HepG2 (cell line): ENCODE results near the gene HEPACAM2. TPM values are rescaled to one million over a fixed set of nuclear protein-coding genes. Genes with fewer than 3 reads are reported as not detected.

ENCODE experiments used
- ATAC-seq: fragments of 200-7000 bp; cut with Tn5 transposase; 3 replicates; pipeline ENCODE4 v1.9.1; 2020; ENCODE audit warnings: mild to moderate bottlenecking, moderate library complexity
- BruUV-seq: library from RNA; stranded (reverse); fragments of 400-500 nt; replicated peaks from 2 replicates; lab custom pipeline; 2021; lab: Mats Ljungman, UMichigan
- CTCF ChIA-PET: fragments of 300-600 bp; formaldehyde crosslinking; extraction: SDS; loops from one replicate; lab custom pipeline; 2021; ENCODE audit warnings: low total read pairs, inconsistent platforms, low intra/inter-chr PET ratio; lab: Yijun Ruan, JAX
- POLR2A ChIA-PET: fragments of 350-600 bp; sonication (Branson Sonifier 250); formaldehyde crosslinking; loops from one replicate; lab custom pipeline; 2020; ENCODE audit warnings: antibody characterized with exemption, inconsistent platforms; lab: Yijun Ruan, JAX
- DNase-seq: peaks from one replicate; pipeline ENCODE4 v3.0.0-alpha.2; 2015; ENCODE audit warnings: low spot score
- FAIRE-seq: peaks from 3 replicates; lab custom pipeline; 2011; peaks lifted over from hg19 to GRCh38; lab: Jason Lieb, UNC
- H2AFZ ChIP-seq: one replicate; pipeline ENCODE4 v1.6.1; 2011; ENCODE audit warnings: low read length, inconsistent platforms
- H3K27ac ChIP-seq: fragments of 300-600 bp; 3 replicates; pipeline ENCODE4 v1.8.0; 2011; ENCODE audit warnings: mixed run types, mild to moderate bottlenecking, mixed read lengths, low read length, inconsistent platforms; ENCODE audit not compliant: insufficient read depth; ENCODE audit errors: extremely low read length
- H3K27me3 ChIP-seq, 2 experiments: fragments of 200-600 bp in 1 of 2; 2 replicates in 1 of 2; 3 replicates in 1 of 2; pipeline versions ENCODE4 v1.6.0 to v1.8.0; 2011; ENCODE audit warnings: low read length in 2 of 2, mild to moderate bottlenecking in 2 of 2, moderate library complexity in 2 of 2, inconsistent platforms in 1 of 2; ENCODE audit not compliant: insufficient read depth in 2 of 2, control insufficient read depth in 1 of 2
- H3K36me3 ChIP-seq, 2 experiments: fragments of 200-600 bp in 1 of 2; replicated peaks in 1 of 2; 2 replicates in 1 of 2; 3 replicates in 1 of 2; pipeline versions ENCODE4 v1.5.1 to v1.8.0; 2011; ENCODE audit warnings: low read length in 2 of 2, inconsistent platforms in 1 of 2; ENCODE audit not compliant: insufficient read depth in 2 of 2, control insufficient read depth in 1 of 2
- H3K4me1 ChIP-seq: 2 replicates; pipeline ENCODE4 v1.5.1; 2012; ENCODE audit warnings: low read length, inconsistent platforms; ENCODE audit not compliant: insufficient read depth
- H3K4me2 ChIP-seq: 2 replicates; pipeline ENCODE4 v1.6.0; 2011; ENCODE audit warnings: low read depth, low read length, inconsistent platforms
- H3K4me3 ChIP-seq, 3 experiments: fragments of 200-600 bp in 1 of 3; sonication (generic), shearing (Covaris generic) in 1 of 3; replicated peaks in 1 of 3; 2 replicates each; pipeline ENCODE4 v1.5.1; 2011 to 2016; ENCODE audit warnings: low read length in 3 of 3, inconsistent platforms in 2 of 3, low read depth in 2 of 3, mild to moderate bottlenecking in 2 of 3, control low read depth in 1 of 3, mixed read lengths in 1 of 3; ENCODE audit not compliant: insufficient read depth in 1 of 3
- H3K79me2 ChIP-seq: one replicate; pipeline ENCODE4 v1.6.1; 2011; ENCODE audit warnings: low read length, inconsistent platforms; ENCODE audit not compliant: insufficient read depth
- H3K9ac ChIP-seq: 2 replicates; pipeline ENCODE4 v1.6.0; 2011; ENCODE audit warnings: mild to moderate bottlenecking, low read depth, low read length, inconsistent platforms; ENCODE audit not compliant: insufficient read depth
- H3K9me3 ChIP-seq: 2 replicates; pipeline ENCODE4 v1.5.1; 2012; ENCODE audit warnings: mild to moderate bottlenecking, low read length
- H4K20me1 ChIP-seq: 2 replicates; pipeline ENCODE4 v1.6.0; 2011; ENCODE audit warnings: inconsistent platforms, mild to moderate bottlenecking, low read length, moderate library complexity; ENCODE audit not compliant: insufficient read depth
- CEBPG ChIP-seq: IDR thresholded peaks from 2 replicates; pipeline ENCODE4 v1.6.1; 2016
- HNF4G ChIP-seq, 2 experiments: sonication (generic) in 1 of 2; formaldehyde crosslinking in 1 of 2; IDR thresholded peaks; 2 replicates each; pipeline versions ENCODE4 v1.4.0 to v1.6.1; 2011 to 2020; ENCODE audit warnings: borderline replicate concordance in 2 of 2, low read depth in 2 of 2, mild to moderate bottlenecking in 2 of 2, low read length in 1 of 2, missing genetic modification reagents in 1 of 2, moderate library complexity in 1 of 2
- NFRKB ChIP-seq: fragments of 450-650 bp; IDR thresholded peaks from 2 replicates; pipeline ENCODE4 v1.6.1; 2017
- STAG1 ChIP-seq: sonication (generic); formaldehyde crosslinking; IDR thresholded peaks from 2 replicates; pipeline ENCODE4 v1.4.0; 2020; ENCODE audit warnings: missing genetic modification reagents
- THAP11 ChIP-seq: IDR thresholded peaks from 2 replicates; pipeline ENCODE4 v1.6.1; 2016; ENCODE audit warnings: missing biosample characterization, missing genetic modification reagents
- ZBTB37 ChIP-seq: sonication (generic); formaldehyde crosslinking; IDR thresholded peaks from 2 replicates; pipeline ENCODE4 v1.4.0; 2020; ENCODE audit warnings: mild to moderate bottlenecking, missing genetic modification reagents
- ZIK1 ChIP-seq: sonication (generic); formaldehyde crosslinking; IDR thresholded peaks from 2 replicates; pipeline ENCODE4 v1.5.0; 2020; ENCODE audit warnings: mild to moderate bottlenecking, low read depth, missing genetic modification reagents, borderline replicate concordance
- ZKSCAN1 ChIP-seq: fragments of 150-350 bp; IDR thresholded peaks from 2 replicates; pipeline ENCODE4 v1.6.1; 2014; ENCODE audit warnings: low read length
- ZNF816 ChIP-seq: sonication (generic); formaldehyde crosslinking; IDR thresholded peaks from 2 replicates; pipeline ENCODE4 v1.8.0; 2022; ENCODE audit warnings: missing genetic modification reagents, mild to moderate bottlenecking, borderline replicate concordance
- WGBS: methylation state at CpG from one replicate; pipeline ENCODE4 v1.1.6; 2017; ENCODE audit warnings: low lambda C conversion rate; 5-methylcytosine and 5-hydroxymethylcytosine counted together
- in situ Hi-C: cut with HindIII; loops from 2 replicates; pipeline ENCODE4 v1.10.0; 2017; ENCODE audit warnings: low pct_unique_long_range_greater_than_20kb; ENCODE audit not compliant: extremely low pct_ligation_motif_present
- intact Hi-C: fragments of 100-400 bp; cut with micrococcal nuclease; formaldehyde crosslinking; loops from one replicate; pipeline ENCODE4 v1.10.0; 2022; ENCODE audit not compliant: unreplicated experiment
- polyA plus RNA-seq, 8 experiments: library from polyadenylated mRNA; depleted of rRNA in 3 of 8; stranded (reverse) in 7 of 8; unstranded in 1 of 8; fragments of >200 nt; fragmentation: Illumina TruSeq in 4 of 8; extraction: Trizol in 4 of 8; gene quantifications; 2 replicates each; pipeline versions ENCODE4 v1.2.1 to v1.2.3, GENCODE V29; 2011 to 2016; ENCODE audit warnings: low read depth in 4 of 8, missing spikeins in 1 of 8, mixed read lengths in 1 of 8; ENCODE audit not compliant: insufficient read depth in 1 of 8
- total RNA-seq, 5 experiments: library from RNA; depleted of rRNA; stranded (reverse); fragments of >200 nt; fragmentation: Illumina TruSeq; extraction: Trizol; gene quantifications; 2 replicates each; pipeline ENCODE4 v1.2.3, GENCODE V29; 2016; ENCODE audit warnings: low read depth in 1 of 5
- TF ChIP-seq, protein P1 (sequence below): IDR thresholded peaks from 2 replicates; pipeline ENCODE4 v1.6.1; 2012; ENCODE audit warnings: low read depth, low read length, improper control_type of control experiment
- TF ChIP-seq, protein P2 (sequence below): sonication (generic); formaldehyde crosslinking; IDR thresholded peaks from 2 replicates; pipeline ENCODE4 v1.5.0; 2020; ENCODE audit warnings: mild to moderate bottlenecking, missing genetic modification reagents, moderate library complexity

HEPACAM2 gene
- total and polyA plus RNA-seq, 2 of the 13 experiments (the other 11 are each of a cell fraction or from before 2014, with no cell fraction given): not detected

- 5% methylated on average over 2 of the region's 2 CpGs for WGBS
- Histone ChIP-seq H2AFZ (no peak overlapping the region), H3K4me1 (peaks cover 6% of the 10 kb centered on the region; the same call in 1 of the 2 replicates), H3K36me3 (no peaks in the 10 kb centered on the region), H3K79me2 (peaks cover 8% of the 10 kb centered on the region), H3K9ac (no peak overlapping the region), H4K20me1 (no peaks in the 10 kb centered on the region; the same call in 1 of the 2 replicates), H3K9me3 (no peaks in the 10 kb centered on the region), H3K4me3 (no peak overlapping the region), H3K27me3 (no peaks in the 10 kb centered on the region; a peak in 1 of 5 replicates), H3K4me2 (no peak overlapping the region), H3K27ac (no peak overlapping the region)
- BruUV-seq: no TSS peak
- ChIA-PET CTCF (interaction anchor here (2.7 kb wide), 1 partner anchor 135 kb away, joined by 7 read pairs; no protein-coding TSS in a partner anchor), POLR2A (no interaction called here)
- intact Hi-C loops (loop anchor here (1.0 to 5.0 kb wide), 2 partner anchors 136 to 346 kb away; no protein-coding TSS in a partner anchor), in situ Hi-C loops (no loop called here)
- ATAC-seq (no peak), FAIRE-seq (no peak), DNase-seq (peak; percentile 56)
- TF ChIP-seq, protein P1, sequence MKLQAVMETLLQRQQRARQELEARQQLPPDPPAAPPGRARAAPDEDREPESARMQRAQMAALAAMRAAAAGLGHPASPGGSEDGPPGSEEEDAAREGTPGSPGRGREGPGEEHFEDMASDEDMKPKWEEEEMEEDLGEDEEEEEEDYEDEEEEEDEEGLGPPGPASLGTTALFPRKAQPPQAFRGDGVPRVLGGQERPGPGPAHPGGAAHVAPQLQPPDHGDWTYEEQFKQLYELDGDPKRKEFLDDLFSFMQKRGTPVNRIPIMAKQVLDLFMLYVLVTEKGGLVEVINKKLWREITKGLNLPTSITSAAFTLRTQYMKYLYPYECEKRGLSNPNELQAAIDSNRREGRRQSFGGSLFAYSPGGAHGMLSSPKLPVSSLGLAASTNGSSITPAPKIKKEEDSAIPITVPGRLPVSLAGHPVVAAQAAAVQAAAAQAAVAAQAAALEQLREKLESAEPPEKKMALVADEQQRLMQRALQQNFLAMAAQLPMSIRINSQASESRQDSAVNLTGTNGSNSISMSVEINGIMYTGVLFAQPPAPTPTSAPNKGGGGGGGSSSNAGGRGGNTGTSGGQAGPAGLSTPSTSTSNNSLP: peak; percentile 67; the same call in 1 of the 2 replicates
- TF ChIP-seq HNF4G (IDR thresholded peaks at IDR 0.05; ENCODE audit: borderline replicate concordance, low read depth, low read length) (no peak), HNF4G (CRISPR knock-in tag; IDR thresholded peaks at IDR 0.05; ENCODE audit: borderline replicate concordance, low read depth) (no peak), CEBPG (CRISPR knock-in tag) (0 out of 2 replicates have a peak, but pooled peaks have one; percentile 5), ZKSCAN1 (no peak), ZIK1 (CRISPR knock-in tag) (no peak), ZBTB37 (CRISPR knock-in tag) (no peak), THAP11 (0 out of 2 replicates have a peak, but pooled peaks have one; percentile 25), STAG1 (CRISPR knock-in tag) (0 out of 2 replicates have a peak, but pooled peaks have one; percentile 8), ZNF816 (no peak), NFRKB (no peak)
- TF ChIP-seq, protein P2, sequence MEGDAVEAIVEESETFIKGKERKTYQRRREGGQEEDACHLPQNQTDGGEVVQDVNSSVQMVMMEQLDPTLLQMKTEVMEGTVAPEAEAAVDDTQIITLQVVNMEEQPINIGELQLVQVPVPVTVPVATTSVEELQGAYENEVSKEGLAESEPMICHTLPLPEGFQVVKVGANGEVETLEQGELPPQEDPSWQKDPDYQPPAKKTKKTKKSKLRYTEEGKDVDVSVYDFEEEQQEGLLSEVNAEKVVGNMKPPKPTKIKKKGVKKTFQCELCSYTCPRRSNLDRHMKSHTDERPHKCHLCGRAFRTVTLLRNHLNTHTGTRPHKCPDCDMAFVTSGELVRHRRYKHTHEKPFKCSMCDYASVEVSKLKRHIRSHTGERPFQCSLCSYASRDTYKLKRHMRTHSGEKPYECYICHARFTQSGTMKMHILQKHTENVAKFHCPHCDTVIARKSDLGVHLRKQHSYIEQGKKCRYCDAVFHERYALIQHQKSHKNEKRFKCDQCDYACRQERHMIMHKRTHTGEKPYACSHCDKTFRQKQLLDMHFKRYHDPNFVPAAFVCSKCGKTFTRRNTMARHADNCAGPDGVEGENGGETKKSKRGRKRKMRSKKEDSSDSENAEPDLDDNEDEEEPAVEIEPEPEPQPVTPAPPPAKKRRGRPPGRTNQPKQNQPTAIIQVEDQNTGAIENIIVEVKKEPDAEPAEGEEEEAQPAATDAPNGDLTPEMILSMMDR (CRISPR knock-in tag): peak; percentile 61
Observed at GRCh38 chr7:93228302-93228701, 2.0 kb upstream of the HEPACAM2 start.
